Measurements from ENCODE around the gene CTNNA1.

The CTNNA1 gene

DNA sequence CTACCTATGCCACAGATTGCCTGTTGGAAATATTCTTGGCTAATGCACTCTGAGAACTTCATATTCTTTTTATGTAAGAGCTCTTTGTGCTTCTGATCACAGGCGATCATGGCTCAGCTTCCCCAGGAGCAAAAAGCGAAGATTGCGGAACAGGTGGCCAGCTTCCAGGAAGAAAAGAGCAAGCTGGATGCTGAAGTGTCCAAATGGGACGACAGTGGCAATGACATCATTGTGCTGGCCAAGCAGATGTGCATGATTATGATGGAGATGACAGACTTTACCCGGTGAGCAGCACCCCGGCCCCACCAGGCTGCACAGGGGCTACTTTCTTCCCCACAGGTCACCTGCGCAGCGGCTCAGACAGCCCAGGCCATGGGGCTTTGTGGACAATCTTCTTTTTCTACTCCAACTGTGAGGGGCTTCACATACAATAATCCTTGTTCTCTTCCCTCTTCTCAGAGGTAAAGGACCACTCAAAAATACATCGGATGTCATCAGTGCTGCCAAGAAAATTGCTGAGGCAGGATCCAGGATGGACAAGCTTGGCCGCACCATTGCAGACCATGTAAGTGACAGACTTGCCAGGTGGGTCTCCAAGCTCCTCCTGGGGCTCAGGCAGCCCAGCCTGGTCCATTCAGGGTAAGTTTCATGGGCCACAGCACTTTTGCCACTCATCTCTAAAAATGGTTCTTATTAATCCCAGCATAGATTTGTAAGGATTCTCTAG, 177.3 kb downstream of the CTNNA1 start:
- no peak for DNase-seq (ENCODE audit: low read depth)

DNA sequence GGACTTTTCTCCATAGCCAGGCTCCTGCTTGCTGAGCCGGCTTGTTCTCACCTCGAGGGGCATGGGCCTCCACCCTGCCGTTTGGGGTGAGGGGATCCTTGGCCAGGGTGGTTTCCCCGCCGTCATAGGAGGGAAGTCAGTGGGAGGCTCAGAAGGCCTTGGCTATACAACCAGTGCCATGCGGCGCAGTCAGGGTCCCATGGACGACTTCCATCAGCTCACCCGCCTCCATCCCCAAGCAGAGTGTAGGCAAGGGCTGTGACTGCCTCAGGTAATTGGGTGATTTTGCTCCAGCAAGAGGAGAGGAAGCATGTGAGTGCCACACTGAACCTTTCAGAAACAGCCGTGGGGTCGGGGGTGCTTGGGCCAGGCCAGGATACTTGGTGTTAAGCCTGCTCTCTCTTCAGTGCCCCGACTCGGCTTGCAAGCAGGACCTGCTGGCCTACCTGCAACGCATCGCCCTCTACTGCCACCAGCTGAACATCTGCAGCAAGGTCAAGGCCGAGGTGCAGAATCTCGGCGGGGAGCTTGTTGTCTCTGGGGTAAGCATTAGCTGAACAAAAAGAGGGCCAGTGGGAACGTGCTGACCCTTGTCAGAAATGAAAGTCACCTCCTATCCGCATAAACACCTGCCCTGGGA, 179.1 kb downstream of the CTNNA1 start:
- no peak for DNase-seq (ENCODE audit: low read depth)

DNA sequence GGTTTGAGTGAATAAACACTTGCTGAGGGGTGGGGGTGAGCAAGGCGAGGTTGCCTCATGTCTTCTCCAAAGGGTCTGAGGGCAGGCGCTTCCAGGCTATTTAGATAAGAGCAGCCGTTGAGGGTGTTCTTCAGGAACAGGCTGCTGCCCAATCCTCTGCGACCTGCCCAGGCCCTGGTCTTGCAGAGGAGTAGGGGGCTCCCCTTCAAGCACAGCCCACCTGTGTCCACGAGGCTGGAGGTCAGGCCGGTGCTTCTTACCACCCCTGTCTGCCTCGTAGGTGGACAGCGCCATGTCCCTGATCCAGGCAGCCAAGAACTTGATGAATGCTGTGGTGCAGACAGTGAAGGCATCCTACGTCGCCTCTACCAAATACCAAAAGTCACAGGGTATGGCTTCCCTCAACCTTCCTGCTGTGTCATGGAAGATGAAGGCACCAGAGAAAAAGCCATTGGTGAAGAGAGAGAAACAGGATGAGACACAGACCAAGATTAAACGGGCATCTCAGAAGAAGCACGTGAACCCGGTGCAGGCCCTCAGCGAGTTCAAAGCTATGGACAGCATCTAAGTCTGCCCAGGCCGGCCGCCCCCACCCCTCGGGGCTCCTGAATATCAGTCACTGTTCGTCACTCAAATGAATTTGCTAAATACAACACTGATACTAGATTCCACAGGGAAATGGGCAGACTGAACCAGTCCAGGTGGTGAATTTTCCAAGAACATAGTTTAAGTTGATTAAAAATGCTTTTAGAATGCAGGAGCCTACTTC, 180.5 kb downstream of the CTNNA1 start:
- no peak for DNase-seq (ENCODE audit: low read depth)

DNA sequence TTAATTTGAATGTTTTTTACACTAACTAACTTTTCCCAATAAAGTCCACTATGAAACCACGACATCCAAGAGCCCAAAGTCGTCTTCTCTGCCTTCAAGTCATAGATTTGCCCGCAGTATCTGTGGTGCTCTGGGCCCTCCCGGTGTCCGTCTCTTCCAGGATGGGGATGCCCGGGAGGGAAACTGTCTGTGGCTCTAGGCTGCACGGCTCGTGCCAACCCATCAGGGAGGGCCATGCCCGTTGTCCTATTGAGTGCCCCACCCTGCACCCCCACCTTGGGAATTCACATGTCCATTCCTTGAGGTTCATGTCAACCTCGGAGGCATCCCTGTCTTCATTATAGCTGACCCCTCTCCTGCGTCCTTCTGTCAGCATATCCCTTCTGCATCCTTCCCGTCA, 181.7 kb downstream of the CTNNA1 start:
- DNase-seq (ENCODE audit: low read depth) = no peak

DNA sequence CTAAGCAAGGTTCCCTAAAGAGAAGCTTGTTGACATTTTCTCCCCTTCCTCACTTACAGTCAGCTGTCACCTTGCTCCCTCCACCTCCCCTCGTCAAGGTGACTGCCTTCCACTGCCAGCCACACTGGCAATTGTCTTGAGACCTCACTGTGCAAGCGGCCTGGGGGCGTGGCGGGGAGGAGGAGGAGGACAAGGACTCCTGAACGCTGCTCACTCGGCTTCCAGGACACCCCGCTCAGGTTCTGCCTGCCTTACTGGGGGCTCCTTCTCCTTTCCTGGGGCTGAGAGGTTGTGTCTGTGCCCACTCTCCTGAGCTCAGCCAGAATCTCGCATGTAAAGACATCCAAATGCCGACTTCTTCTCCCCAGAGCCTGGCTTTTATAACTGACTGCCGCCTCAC, 182.2 kb downstream of the CTNNA1 start:
- no peak for DNase-seq (ENCODE audit: low read depth)

DNA sequence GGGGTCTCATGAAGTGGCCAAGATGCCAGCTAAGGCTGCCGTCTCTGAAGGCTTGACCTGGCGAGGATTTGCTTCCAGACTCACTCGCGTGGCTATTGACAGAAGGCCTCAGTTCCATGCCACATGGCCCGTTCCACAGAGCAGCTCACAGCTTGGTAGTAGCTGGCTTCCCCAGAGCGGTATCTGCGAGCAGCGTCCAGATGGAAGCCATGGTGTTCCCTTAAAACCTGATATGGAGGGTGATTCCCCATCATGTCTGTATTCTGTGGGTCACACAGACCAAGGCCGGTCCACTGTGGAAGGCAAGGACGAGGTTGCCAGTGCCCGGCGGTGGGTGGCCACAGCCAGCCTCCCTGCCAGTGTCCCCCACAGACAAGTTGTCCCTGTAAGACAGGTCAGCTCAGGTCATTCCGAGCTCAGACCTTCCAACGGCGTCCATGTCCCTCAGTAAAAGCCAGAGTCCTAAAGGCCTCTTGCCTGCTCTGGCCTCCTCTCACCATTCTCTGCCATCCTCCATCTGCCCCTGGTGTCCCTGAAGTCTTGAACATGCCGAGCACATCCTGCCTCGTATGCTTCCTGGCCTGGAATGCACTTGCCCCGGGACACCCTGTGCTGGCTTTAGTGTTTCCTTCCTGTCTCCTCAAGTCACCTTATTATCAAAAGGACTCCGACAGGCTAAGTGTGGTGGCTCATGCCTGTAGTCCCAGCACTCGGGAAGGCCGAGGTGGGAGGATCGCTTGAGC, 183.2 kb downstream of the CTNNA1 start:
- no peak for DNase-seq (ENCODE audit: low read depth)

DNA sequence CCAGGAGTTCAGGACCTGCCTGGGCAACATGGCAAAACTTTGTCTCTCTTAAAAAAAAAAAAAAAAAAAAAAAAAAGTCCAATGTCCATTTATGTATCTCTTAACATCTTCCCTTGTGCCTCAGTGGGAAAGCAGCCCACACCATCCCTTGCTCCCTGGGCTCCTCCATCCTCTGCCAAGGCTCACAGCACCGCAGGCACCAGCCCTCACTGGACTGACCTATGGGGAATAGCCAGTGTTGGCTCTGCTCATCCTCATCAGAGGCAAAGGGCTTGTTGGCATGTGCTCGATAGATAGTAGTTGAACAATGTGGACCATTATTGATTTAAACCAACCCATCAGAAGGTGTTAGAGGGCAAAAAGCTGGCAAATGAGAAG, 183.7 kb downstream of the CTNNA1 start:
- DNase-seq (ENCODE audit: low read depth) = no peak

DNA sequence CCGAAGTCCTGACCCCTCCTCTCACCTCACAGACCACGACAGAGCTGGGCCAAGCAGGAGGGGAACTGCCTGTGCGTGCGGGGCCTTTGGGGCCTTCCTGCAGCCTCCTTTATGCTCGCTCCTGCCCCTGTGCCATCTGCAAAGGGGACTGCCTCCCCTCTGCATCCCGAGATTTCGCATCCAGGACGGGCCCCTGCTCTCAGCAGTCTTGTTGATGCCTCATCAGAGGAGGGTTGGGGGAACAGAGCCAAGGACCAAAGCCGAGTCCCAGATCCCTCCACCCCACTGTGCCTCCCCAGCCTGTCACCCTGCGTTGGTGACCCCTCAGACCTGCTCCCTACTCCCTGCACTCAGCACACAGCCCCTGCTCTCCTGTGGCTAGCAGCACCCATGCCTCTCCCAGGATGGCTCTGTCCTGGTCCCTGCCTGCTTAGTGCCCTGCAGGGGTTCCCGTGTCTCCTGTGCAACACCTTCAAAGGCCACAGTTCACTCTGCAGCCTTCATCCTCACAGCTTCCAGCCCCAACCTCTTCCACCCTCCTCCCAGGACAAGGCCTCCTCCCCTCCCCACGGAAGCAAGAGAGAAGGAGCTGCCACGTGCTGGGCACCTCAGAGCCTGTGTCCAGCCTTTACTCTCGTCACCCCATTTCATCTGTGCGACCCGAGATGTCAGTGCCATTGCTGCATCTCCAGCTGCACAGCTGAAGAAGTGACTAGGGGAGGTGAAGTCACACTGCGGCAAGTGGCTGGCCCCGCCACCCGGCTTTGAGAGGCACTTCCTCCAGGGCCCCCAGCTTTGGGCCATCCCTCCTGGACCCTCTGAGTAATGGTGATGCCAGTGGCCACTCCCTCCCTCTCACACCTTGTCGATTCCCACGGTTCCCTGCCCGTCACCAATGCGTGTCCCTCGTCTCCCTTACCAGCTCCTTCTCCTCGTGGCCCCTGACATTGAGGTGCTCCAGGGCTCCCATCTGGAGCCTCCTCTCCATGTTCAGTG, 184.5 kb downstream of the CTNNA1 start:
- DNase-seq (ENCODE audit: low read depth) = no peak

DNA sequence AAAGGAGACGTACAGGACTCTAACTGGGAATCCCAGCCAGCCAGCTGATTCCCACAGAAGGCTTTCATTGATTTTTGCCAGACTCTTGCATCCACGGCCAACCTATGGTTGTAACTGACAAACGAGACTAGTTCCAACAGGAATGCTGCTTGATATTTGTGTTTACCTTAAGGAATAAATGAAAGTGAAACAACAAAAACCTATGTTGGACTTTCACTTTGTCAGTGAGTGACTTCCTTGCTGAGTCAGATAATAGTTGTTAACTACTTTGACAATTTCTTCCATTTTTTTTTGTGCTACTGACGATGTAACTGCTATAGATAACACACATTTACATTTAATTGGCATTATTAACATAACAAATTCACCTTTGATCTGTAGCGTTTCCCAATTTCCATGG, 185.3 kb downstream of the CTNNA1 start:
- no peak for DNase-seq (ENCODE audit: low read depth)

DNA sequence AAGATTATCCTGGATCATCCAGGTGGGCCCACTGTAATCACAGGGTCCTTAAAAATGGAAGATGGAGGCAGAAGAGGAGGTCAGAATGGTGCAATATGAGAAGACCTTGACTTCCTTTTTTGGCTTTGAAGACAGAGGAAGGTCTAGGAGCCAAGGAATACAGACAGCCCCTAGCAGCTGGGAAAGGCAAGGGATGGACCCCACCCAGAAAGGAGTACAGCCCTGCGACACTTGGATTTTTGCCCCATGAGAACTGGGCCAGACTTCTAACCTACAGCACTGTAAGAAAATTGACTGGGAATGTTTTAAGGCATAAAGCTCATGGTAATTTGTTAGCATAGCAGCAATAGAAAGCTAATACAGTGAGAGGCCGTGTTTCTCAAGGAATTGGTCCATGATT, 188.8 kb downstream of the CTNNA1 start:
- no peak for DNase-seq (ENCODE audit: low read depth)

DNA sequence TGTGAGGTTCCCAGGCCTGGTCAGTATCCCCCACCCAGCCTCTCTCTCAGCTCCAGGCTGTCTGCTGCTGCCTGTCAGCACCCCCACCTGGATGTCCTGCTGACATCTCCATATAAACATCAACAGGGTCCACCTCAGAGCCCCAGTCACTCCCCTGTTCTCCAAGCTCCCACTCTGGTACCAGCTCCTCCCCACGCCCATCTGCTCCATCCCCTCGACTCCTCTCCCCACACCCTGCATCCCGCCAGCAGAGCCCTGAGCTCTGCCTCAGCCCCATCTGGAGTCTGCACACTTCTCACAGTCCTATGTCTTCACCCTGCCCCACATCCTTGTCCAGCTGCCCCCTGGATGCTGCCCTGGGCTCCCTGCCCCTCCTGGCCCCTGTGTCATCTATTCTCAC, 189.6 kb downstream of the CTNNA1 start:
- DNase-seq (ENCODE audit: low read depth) = no peak

DNA sequence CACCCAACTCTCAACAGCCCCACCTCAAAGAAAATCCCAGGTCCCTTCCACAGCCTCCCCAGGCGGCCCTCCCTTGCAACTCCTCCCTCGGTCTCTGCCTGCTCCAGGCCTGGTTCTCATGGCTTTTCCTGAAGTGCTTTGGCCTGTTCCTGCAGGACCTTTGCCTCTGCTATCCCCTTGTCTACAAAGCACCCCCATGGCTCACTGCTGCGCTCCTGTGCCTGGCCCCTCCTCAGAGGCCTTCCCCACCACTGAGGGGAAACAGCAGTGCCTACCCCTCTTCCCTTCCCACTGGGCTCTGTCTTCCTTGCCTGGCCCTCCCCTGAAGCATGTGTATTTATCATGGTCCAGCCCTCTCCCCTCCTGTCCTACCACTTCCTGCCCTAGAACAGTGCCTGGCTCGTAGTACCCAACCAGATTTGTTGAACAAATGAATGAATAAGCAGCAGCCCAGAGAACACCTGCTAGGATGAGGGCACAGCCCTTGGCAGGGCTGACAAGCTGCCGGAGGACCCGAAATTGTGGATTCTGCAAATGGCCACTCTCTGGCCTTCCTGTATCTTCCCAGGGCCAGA, 190.5 kb downstream of the CTNNA1 start:
- no peak for DNase-seq (ENCODE audit: low read depth)

DNA sequence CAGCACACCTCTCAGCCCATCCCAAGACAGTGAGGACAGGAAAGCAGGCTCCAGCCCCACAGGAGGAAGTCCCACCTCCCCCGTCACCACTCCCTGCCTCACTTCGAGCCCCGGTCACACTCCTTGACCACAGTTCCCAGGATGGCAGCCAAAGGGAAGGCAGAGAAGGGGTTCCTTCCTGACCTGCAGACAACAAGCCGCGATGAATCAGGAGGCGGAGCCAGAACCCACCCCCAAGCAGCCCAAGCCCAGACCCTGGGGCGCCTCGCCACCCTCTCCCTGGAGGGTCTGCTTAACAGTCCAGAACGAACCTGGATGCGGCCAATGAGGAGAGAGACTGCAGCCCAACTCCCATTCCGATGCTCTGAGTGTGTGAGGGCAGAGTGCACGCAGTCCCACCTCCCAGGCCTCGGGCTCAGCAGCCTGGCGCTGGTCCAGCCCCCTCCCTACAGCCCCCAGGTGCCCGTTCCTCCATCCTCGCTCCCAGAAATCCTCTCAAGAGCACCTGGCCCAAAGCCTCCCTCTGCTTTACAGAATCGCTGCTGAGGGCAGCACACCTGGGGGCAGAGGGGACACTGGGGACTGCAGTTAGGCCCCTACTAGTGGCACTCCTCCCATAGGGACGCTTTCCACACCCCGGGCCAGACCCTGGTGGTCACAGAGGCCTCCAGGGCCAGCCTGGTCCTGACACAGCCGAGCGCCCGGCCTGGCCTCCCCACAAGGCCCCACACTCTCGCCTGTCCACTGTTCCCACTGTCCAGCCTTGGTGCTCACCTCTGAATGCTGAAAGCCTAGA, 191.5 kb downstream of the CTNNA1 start:
- no peak for DNase-seq (ENCODE audit: low read depth)

DNA sequence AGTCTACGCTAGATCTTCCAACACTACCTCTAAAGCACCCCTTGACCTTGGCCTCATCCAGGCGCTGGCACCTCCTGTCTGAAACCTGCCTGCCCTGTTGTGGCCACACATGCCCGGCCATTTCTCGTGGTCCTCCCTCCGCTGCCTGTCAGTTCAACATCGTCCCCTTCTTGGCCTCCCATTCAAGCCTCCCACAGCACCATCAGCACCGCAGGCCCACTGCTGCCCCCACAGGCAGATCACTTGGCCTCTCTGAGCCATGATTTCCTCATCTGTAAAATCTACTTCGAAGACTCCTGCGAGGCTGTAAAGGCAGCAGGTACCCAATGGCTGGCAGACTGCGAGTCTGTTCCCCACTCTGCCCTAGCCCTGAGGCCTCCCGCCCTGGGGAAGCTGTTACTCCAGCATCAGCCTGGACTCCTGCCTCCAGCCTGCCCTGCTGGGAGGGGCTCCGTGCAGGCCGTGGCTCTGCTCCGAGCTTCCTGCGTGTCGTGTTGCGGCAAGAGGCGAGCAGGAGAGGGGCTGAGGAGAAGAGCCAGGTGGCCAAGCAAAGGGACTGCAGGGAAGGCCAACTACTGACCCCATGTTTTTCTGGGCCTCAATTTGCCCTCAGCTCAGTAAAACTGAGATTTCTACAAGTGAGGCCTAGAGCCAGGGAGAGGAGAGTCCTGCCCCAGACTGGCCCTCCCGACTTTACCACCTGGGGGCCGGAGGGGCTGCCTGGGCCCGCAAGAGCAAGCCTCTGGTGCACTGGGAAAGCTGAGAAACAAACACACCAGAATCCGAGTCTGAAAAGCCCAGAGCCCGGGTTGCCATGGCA, 192.4 kb downstream of the CTNNA1 start:
- no peak for DNase-seq (ENCODE audit: low read depth)

DNA sequence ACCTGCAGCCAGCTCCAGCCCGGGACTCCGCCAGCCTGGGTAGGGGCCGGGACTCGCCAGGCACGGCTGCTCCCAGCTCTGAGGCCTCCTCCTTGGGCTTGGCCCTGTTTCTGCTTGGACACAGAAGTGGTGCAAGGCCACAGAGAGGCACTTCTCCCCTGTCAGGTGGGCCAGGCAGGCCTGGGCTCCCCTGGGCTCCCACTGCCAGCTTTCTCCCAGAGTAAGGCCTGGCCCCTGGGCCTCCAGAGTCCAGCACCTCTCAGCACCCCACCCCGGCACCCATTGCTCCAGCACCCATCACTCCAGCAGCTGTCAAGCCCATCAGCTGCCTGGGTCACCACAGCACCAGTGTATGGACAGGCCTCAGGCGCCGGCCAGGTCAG, 193.0 kb downstream of the CTNNA1 start:
- DNase-seq (ENCODE audit: low read depth) = no peak

DNA sequence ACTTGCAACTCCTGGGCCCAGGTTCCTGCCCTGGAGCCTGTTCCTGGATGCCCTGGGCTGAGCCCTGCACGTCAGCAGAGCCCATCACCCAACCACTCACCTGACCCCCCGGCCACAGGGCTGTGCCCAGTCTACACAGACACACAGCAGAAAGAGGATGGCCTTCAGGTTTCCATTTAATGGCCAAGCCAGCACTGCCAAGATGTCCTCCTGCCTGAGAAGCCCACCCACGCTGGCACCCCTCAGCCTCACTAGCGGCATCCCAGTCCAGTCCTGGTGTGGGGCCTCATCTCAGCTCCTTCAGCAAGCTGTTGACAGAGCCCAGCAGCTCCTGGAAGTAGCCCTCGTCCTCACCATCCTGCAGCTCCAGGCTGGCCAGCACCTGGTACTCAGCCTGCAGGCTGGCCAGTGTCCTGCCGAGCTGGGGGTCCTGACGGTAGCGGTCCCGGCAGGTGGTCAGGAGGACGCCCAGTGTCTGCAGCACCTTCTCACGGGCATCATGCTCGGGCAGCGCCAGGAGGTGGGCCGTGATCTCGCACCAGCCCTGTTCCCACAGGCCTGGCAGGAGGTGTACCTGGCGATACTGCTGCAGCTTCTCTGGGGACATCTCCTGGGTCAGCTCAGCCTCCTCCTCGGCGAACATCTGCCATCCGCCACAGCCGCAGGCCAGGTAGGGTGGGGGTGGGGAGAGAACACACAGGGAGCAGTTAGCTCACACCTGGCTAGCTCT, 193.8 kb downstream of the CTNNA1 start:
- DNase-seq (ENCODE audit: low read depth) = no peak

DNA sequence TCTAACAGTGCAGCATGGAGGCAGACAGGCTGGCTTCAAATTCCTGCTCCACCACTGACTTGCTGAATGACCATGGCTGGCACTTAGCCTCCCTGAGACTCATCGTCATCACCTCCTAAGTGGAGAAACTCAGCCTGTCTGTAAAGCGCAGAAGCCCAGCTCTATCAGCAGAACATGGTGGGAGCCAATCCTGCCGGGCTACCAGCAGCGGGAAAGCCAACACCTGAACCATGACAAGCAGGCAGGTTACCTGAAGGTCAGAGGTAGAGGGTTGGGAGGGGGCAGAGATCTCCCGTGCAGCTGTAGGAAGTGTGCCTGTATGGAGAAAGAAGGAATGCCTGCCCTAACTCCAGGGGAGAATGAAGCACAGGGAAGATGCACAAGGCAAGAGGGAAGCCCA, 194.6 kb downstream of the CTNNA1 start:
- DNase-seq (ENCODE audit: low read depth) = no peak

DNA sequence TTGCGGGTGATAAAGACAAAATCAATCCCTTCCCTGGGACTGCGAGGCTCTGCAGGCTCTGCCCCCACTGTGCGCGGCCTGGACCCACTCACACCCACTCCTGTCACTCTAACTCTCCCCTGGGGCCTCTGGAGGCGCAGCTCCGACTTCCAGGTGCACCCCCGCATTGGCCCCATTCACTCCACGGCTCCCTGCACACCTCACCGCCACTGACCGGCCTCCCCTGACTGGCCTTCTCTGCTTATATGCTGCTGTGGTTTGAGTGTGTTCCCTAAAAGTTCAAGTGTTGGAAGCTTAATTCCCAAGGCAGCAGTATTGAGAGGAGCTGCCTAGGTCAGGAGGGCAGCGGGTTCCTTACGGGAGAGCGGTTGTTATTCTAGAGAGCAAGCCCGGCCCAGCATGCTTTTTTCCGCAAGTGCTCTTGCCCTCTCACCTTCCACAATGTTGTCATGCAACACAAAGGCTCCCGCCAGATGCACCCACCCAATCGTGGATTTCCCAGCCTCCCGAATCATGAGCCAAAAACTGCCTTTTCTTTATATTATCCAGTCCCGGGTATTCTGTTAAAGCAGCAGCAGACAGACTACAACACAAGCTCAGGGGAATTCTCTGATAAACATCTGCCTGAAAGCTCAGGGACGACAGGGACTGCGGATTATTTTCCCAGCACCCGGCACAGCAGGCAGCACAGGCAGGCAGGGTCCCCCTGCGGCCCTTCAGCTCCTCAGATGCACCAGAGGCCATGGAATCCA, 195.4 kb downstream of the CTNNA1 start:
- no peak for DNase-seq (ENCODE audit: low read depth)
